Esophagus muscularis mucosa (tissue), 4 donors: ENCODE data around the gene PIP5K1A. TPM values are rescaled to one million over a fixed set of nuclear protein-coding genes. Genes with fewer than 3 reads are reported as not detected.
A peak's percentile ranks its signal among the peaks of the same experiment; 100 is the strongest.

ENCODE experiments used
- DNase-seq: peaks from one replicate; pipeline ENCODE4 v3.0.0-alpha.2; 2017; ENCODE audit errors: extremely low spot score
- H3K27ac ChIP-seq, 4 donors: fragments of 200-600 bp; sonication (generic); replicated peaks in 1 of 4; 1 replicate in 3 of 4; 2 replicates in 1 of 4; pipeline ENCODE4 v1.5.1; 2016 to 2019; ENCODE audit warnings: mild to moderate bottlenecking in 1 of 4
- H3K27me3 ChIP-seq, 4 donors: fragments of 200-600 bp; sonication (generic); one replicate each; pipeline versions ENCODE4 v1.5.1 to v1.6.0; 2016 to 2019
- H3K36me3 ChIP-seq, 4 donors: fragments of 200-600 bp; sonication (generic); one replicate each; pipeline ENCODE4 v1.5.1; 2016 to 2019
- H3K4me1 ChIP-seq, 4 donors: fragments of 200-600 bp; sonication (generic); one replicate each; pipeline ENCODE4 v1.5.1; 2016 to 2019
- H3K4me3 ChIP-seq, 4 donors: fragments of 200-600 bp; sonication (generic); 1 replicate in 2 of 4; 2 replicates in 2 of 4; pipeline ENCODE4 v1.5.1; 2016 to 2019; ENCODE audit warnings: mild to moderate bottlenecking in 4 of 4, moderate library complexity in 1 of 4
- H3K9me3 ChIP-seq, 4 donors: fragments of 200-600 bp; sonication (generic); 1 replicate in 3 of 4; 2 replicates in 1 of 4; pipeline ENCODE4 v1.5.1; 2016 to 2019
- EP300 ChIP-seq: sonication (generic); formaldehyde crosslinking; IDR thresholded peaks from one replicate; pipeline ENCODE4 v1.6.1; 2017; ENCODE audit warnings: antibody characterized with exemption
- POLR2A ChIP-seq: fragments of 450-650 bp; IDR thresholded peaks from one replicate; pipeline ENCODE4 v1.6.1; 2017; ENCODE audit warnings: antibody characterized with exemption, moderate library complexity, mild to moderate bottlenecking, low read depth
- POLR2AphosphoS5 ChIP-seq, 2 donors: sonication (generic); formaldehyde crosslinking; IDR thresholded peaks; one replicate each; pipeline ENCODE4 v1.6.1; 2017; ENCODE audit warnings: antibody characterized with exemption in 2 of 2
- WGBS: methylation state at CpG from one replicate; pipeline ENCODE4 v1.1.5; 2018; 5-methylcytosine and 5-hydroxymethylcytosine counted together
- intact Hi-C: fragments of 100-400 bp; cut with DNase I; formaldehyde crosslinking; loops from one replicate; pipeline ENCODE4 v1.15.1; 2023
- total RNA-seq, 4 donors: library from RNA; depleted of rRNA; stranded (reverse); fragments of >200 nt; gene quantifications; one replicate each; pipeline versions ENCODE4 v1.1.0 to v1.2.1, GENCODE V29; 2016
- TF ChIP-seq, protein P1 (sequence below), 3 experiments: fragments of 200-600 bp in 2 of 3; fragments of 450-650 bp in 1 of 3; sonication (generic) in 2 of 3; IDR thresholded peaks; one replicate each; pipeline ENCODE4 v1.5.1; 2017 to 2019; ENCODE audit warnings: antibody characterized with exemption in 3 of 3, mild to moderate bottlenecking in 2 of 3, moderate library complexity in 1 of 3

The PIP5K1A gene
- total RNA-seq, 4 donors from 2014 or later: 44.7 to 54.9 (median 47.1) TPM

DNA sequence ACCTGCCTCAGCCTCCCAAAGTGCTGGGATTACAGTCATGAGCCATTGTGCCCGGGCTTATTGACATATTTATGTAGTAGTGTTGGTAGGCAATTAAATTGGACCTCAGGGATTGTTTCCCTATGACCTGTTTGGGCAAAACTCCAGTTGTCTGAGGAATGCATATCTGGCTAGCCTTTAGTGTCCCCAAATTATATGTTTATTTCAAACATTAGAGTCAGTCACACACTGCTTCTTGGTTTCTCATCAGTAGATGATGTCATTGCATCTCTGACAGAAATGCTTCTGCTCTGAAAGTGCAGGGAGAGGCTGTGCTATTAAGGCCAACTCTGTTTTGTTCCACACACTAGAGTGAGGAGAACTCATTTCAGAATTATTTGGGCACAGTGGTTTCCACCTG, 12.5 kb downstream of the PIP5K1A start:
- H3K36me3 ChIP-seq: peaks cover 21 to 51% (median 46%) of the 10 kb centered on the region in 4 donors
- DNase-seq: no peak
- H3K4me3 ChIP-seq: no peak overlapping the region
- H3K27me3 ChIP-seq: no peaks in the 10 kb centered on the region
- H3K27ac ChIP-seq: peak overlapping the region; percentile 21 to 63 (median 58)
- peaks cover 19 to 64% (median 60%) of the 10 kb centered on the region in 4 donors for H3K4me1 ChIP-seq
- TF ChIP-seq POLR2A (no peak), POLR2AphosphoS5 (IDR thresholded peaks at IDR 0.05) (no peak)
- intact Hi-C loops: no loop called here
- 79% methylated on average over 1 of the region's 1 CpG for WGBS
- no peaks in the 10 kb centered on the region for H3K9me3 ChIP-seq

DNA sequence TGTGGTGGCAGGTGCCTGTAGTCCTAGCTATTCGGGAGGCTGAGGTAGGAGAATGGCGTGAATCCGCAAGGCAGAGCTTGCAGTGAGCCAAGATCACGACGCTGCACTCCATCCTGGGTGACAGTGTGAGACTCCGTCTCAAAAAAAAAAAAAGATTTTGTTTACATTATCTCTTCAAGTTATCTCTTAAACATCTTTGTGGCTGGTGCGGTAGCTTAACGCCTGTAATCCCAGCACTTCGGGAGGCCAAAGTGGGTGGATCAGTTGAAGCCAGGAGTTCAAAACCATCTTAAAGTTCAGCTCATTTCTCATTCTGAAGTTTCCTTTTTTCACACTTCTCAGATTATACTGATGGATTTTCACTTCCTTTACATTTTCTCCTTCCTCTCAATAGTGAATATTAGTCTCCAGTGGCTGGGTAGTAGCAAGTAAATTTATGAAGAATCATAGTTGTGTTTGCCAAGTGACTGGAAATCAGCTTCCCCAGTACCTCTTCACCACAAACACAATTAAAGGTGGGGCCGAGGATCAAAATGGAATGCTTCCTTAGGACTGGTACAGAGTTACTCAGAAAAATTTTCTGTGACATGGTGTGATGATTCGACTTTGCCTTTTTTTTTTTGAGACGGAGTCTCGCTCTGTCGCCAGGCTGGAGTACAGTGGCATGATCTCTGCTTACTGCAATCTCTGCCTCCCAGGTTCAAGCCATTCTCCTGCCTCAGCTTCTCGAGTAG, 13.8 kb downstream of the PIP5K1A start:
- no peak for DNase-seq
- peaks cover 12 to 70% (median 56%) of the 10 kb centered on the region in 4 donors for H3K4me1 ChIP-seq
- H3K4me3 ChIP-seq: no peak overlapping the region
- TF ChIP-seq, protein P1, sequence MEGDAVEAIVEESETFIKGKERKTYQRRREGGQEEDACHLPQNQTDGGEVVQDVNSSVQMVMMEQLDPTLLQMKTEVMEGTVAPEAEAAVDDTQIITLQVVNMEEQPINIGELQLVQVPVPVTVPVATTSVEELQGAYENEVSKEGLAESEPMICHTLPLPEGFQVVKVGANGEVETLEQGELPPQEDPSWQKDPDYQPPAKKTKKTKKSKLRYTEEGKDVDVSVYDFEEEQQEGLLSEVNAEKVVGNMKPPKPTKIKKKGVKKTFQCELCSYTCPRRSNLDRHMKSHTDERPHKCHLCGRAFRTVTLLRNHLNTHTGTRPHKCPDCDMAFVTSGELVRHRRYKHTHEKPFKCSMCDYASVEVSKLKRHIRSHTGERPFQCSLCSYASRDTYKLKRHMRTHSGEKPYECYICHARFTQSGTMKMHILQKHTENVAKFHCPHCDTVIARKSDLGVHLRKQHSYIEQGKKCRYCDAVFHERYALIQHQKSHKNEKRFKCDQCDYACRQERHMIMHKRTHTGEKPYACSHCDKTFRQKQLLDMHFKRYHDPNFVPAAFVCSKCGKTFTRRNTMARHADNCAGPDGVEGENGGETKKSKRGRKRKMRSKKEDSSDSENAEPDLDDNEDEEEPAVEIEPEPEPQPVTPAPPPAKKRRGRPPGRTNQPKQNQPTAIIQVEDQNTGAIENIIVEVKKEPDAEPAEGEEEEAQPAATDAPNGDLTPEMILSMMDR (IDR thresholded peaks at IDR 0.05): no peak
- H3K27ac ChIP-seq: peak overlapping the region; percentile 21 to 63 (median 52)
- no peaks in the 10 kb centered on the region for H3K27me3 ChIP-seq
- intact Hi-C loops: no loop called here
- WGBS: 71% methylated on average over 15 of the region's 15 CpGs
- H3K36me3 ChIP-seq: peaks cover 14 to 45% (median 38%) of the 10 kb centered on the region in 4 donors
- no peaks in the 10 kb centered on the region for H3K9me3 ChIP-seq

DNA sequence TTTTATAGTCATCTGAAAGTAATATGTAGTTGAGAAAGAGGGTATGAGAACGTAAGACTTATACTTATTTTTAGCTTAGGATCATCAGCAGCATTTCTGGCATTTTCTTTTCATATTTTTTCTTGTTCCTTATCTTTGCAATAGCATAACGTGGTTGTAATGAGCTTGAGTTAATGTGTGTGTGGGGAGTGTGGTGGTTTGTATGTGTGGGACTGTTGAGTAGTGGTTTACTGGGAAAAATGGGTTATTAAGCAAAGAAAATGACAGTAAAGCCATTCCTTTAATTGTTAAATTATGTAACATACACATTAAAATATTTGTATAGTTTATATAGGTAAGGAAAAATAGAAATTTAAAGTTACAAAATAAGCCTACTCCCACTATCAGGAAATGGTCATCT, 15.2 kb downstream of the PIP5K1A start:
- Histone ChIP-seq H3K36me3 (peaks cover 9 to 33% (median 28%) of the 10 kb centered on the region in 4 donors), H3K27me3 (no peaks in the 10 kb centered on the region), H3K4me3 (no peak overlapping the region), H3K9me3 (no peaks in the 10 kb centered on the region), H3K4me1 (peaks cover 12 to 85% (median 66%) of the 10 kb centered on the region in 4 donors), H3K27ac (peak overlapping the region in 1 of 4 donors; percentile 37)
- 30% methylated on average over 2 of the region's 2 CpGs for WGBS
- no peak for DNase-seq
- TF ChIP-seq POLR2AphosphoS5 (IDR thresholded peaks at IDR 0.05): no peak
- TF ChIP-seq POLR2A: no peak
- TF ChIP-seq EP300: no peak
- TF ChIP-seq, protein P1 (IDR thresholded peaks at IDR 0.05): no peak
- intact Hi-C loops: no loop called here

DNA sequence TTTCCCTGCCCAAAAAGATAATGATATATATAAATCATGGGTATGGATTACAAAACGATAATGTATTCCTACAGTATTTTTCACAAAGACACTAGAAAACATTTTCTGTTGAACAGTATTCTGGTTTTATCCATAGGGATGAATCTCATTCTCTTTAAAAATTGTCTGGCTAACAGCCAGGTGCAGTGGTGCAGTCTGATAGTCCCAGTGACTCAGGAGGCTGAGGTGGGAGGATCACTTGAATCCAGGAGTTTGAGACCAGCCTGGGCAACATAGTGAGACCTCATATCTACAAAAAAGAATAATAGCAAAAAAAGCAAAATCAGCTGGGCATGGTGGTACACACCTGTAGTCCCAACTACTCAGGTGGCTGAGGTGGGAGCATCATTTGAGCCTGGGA, 23.3 kb downstream of the PIP5K1A start:
- intact Hi-C loops: no loop called here
- DNase-seq: no peak
- 77% methylated on average over 1 of the region's 1 CpG for WGBS
- Histone ChIP-seq H3K27ac (no peak overlapping the region), H3K9me3 (no peaks in the 10 kb centered on the region), H3K36me3 (peaks cover 0 to 30% (median 28%) of the 10 kb centered on the region in 4 donors), H3K27me3 (no peaks in the 10 kb centered on the region), H3K4me1 (peaks cover 17 to 49% (median 46%) of the 10 kb centered on the region in 4 donors), H3K4me3 (no peak overlapping the region)
- TF ChIP-seq, protein P1 (IDR thresholded peaks at IDR 0.05): no peak
- TF ChIP-seq POLR2A: no peak
- no peak for TF ChIP-seq POLR2AphosphoS5 (IDR thresholded peaks at IDR 0.05)
- TF ChIP-seq EP300: no peak

- no peak overlapping the region for H3K27ac ChIP-seq
- intact Hi-C loops: no loop called here
- WGBS: 56% methylated on average over 4 of the region's 4 CpGs
- H3K36me3 ChIP-seq: peaks cover 2 to 34% (median 33%) of the 10 kb centered on the region in 4 donors
- H3K4me1 ChIP-seq: peaks cover 17 to 46% (median 42%) of the 10 kb centered on the region in 4 donors
- DNase-seq: no peak
- TF ChIP-seq POLR2A: no peak
- no peak for TF ChIP-seq POLR2AphosphoS5 (IDR thresholded peaks at IDR 0.05)
- no peak for TF ChIP-seq EP300
- TF ChIP-seq, protein P1 (IDR thresholded peaks at IDR 0.05): no peak
- H3K27me3 ChIP-seq: no peaks in the 10 kb centered on the region
- no peak overlapping the region for H3K4me3 ChIP-seq
- no peaks in the 10 kb centered on the region for H3K9me3 ChIP-seq
Measured at GRCh38 chr1:151222130-151222529, 23.8 kb downstream of the PIP5K1A start.
